Neutrophil (primary cell): ENCODE data around the gene ARL3.

Source experiments
- H3K27ac ChIP-seq: fragments of 200-600 bp; sonication (generic); 2 replicates; pipeline ENCODE4 v1.5.1; 2016; ENCODE audit warnings: mild to moderate bottlenecking, moderate library complexity
- H3K27me3 ChIP-seq: fragments of 200-600 bp; sonication (generic); 2 replicates; pipeline ENCODE4 v1.6.0; 2016; ENCODE audit warnings: mild to moderate bottlenecking
- H3K36me3 ChIP-seq: fragments of 200-600 bp; sonication (generic); 2 replicates; pipeline ENCODE4 v1.5.1; 2017
- H3K4me1 ChIP-seq, 2 experiments: fragments of 200-600 bp in 1 of 2; sonication (generic) in 1 of 2; 1 replicate in 1 of 2; 2 replicates in 1 of 2; pipeline versions ENCODE4 v1.5.1 to v1.6.1; 2013 to 2016; ENCODE audit warnings: low read depth in 1 of 2, low read length in 1 of 2, mild to moderate bottlenecking in 1 of 2, moderate library complexity in 1 of 2; ENCODE audit not compliant: control insufficient read depth in 1 of 2, insufficient read depth in 1 of 2
- H3K4me3 ChIP-seq, 2 experiments: fragments of 200-600 bp in 1 of 2; sonication (generic) in 1 of 2; 1 replicate in 1 of 2; 2 replicates in 1 of 2; pipeline ENCODE4 v1.5.1; 2013 to 2016; ENCODE audit warnings: low read depth in 1 of 2, low read length in 1 of 2, mild to moderate bottlenecking in 1 of 2, moderate library complexity in 1 of 2
- H3K9me3 ChIP-seq: fragments of 200-600 bp; sonication (generic); 2 replicates; pipeline ENCODE4 v1.5.1; 2016
- CTCF ChIP-seq: fragments of 200-600 bp; sonication (generic); IDR thresholded peaks from 2 replicates; pipeline ENCODE4 v1.5.1; 2016; ENCODE audit warnings: antibody characterized with exemption

ARL3 gene

GRCh38 chr10:102644646-102645387 is 69.4 kb downstream of the ARL3 start:
- peak; percentile 83 for TF ChIP-seq CTCF
- no peaks in the 10 kb centered on the region for H3K9me3 ChIP-seq
- peaks cover 46 to 51% of the 10 kb centered on the region in 2 experiments for H3K4me1 ChIP-seq
- H3K27me3 ChIP-seq, result no peaks in the 10 kb centered on the region
- H3K36me3 ChIP-seq, result no peaks in the 10 kb centered on the region
- H3K4me3 ChIP-seq, result peak overlapping the region; percentile 77 to 93
- H3K27ac ChIP-seq, result peak overlapping the region; percentile 100

- TF ChIP-seq CTCF, result no peak
- Histone ChIP-seq H3K4me1 (peaks cover 40 to 44% of the 10 kb centered on the region in 2 experiments), H3K27me3 (no peaks in the 10 kb centered on the region), H3K9me3 (no peaks in the 10 kb centered on the region), H3K36me3 (no peaks in the 10 kb centered on the region), H3K4me3 (peak within 1 kb of the TSS; percentile 77 to 93), H3K27ac (peak within 1 kb of the TSS; percentile 100)
These were observed 70.0 kb downstream of the ARL3 start, which contains the start of gene TRIM8 for GRCh38 chr10:102644066-102644645. TRIM8 (plus strand) TSS chr10:102644479; CDS start chr10:102644618, 139 bp downstream.

- TF ChIP-seq CTCF, result no peak
- peak overlapping the region; percentile 77 to 93 for H3K4me3 ChIP-seq
- no peaks in the 10 kb centered on the region for H3K36me3 ChIP-seq
- peak overlapping the region; percentile 100 for H3K27ac ChIP-seq
- H3K4me1 ChIP-seq, result peaks cover 34 to 38% of the 10 kb centered on the region in 2 experiments
- H3K9me3 ChIP-seq, result no peaks in the 10 kb centered on the region
- H3K27me3 ChIP-seq, result no peaks in the 10 kb centered on the region
These were observed 70.7 kb downstream of the ARL3 start for GRCh38 chr10:102643336-102644065.

- Histone ChIP-seq H3K4me3 (peak overlapping the region; percentile 77 to 93), H3K4me1 (peaks cover 27 to 31% of the 10 kb centered on the region in 2 experiments), H3K27me3 (no peaks in the 10 kb centered on the region), H3K27ac (peak overlapping the region; percentile 100), H3K9me3 (no peaks in the 10 kb centered on the region), H3K36me3 (no peaks in the 10 kb centered on the region)
- no peak for TF ChIP-seq CTCF
These were observed 71.4 kb downstream of the ARL3 start for GRCh38 chr10:102642736-102643335.
